Measurements from ENCODE around the gene ADISSP.

- peak; percentile 52 for TF ChIP-seq CTCF (IDR thresholded peaks at IDR 0.05; ENCODE audit: low read depth, low read length, poor library complexity, severe bottlenecking)
- no peak for TF ChIP-seq EZH2phosphoT487 (IDR thresholded peaks at IDR 0.05; ENCODE audit: borderline replicate concordance, low read length)
Measured at GRCh38 chr20:3781153-3781910, 13.8 kb upstream of the ADISSP start, which contains the start of gene SPEF1.

Data from DOHH2 (cell line).